GM12878 (cell line): ENCODE results near the gene RFLNA. TPM values are rescaled to one million over a fixed set of nuclear protein-coding genes. Genes with fewer than 3 reads are reported as not detected.

Source experiments
- ATAC-seq: fragments of 200-7000 bp; cut with Tn5 transposase; 3 replicates; pipeline ENCODE4 v1.9.1; 2020; ENCODE audit warnings: mild to moderate bottlenecking, moderate library complexity
- BruUV-seq: library from RNA; stranded (reverse); fragments of 400-500 nt; replicated peaks from 2 replicates; lab custom pipeline; 2021; lab: Mats Ljungman, UMichigan
- CTCF ChIA-PET: fragments of 300-600 bp; sonication (Branson Sonifier 250); formaldehyde crosslinking; extraction: SDS; loops from one replicate; lab custom pipeline; 2021; ENCODE audit warnings: inconsistent platforms; lab: Yijun Ruan, JAX
- POLR2A ChIA-PET: fragments of 350-600 bp; formaldehyde crosslinking; extraction: SDS; loops from one replicate; lab custom pipeline; 2021; ENCODE audit warnings: inconsistent platforms; lab: Charles Lee
- RAD21 ChIA-PET: fragments of 300-600 bp; sonication (Branson Sonifier 250); formaldehyde crosslinking; loops from one replicate; lab custom pipeline; 2023; ENCODE audit warnings: antibody characterized with exemption; ENCODE audit not compliant: unreplicated experiment; lab: Charles Lee
- SMC1A ChIA-PET: fragments of 300-600 bp; sonication (Branson Sonifier 250); formaldehyde crosslinking; loops from one replicate; lab custom pipeline; 2023; ENCODE audit not compliant: unreplicated experiment, uncharacterized antibody; lab: Charles Lee
- DNase-seq: peaks from one replicate; pipeline ENCODE4 v3.0.0-alpha.2; 2011; ENCODE audit warnings: low read depth, low spot score
- FAIRE-seq: peaks from 3 replicates; lab custom pipeline; 2011; peaks lifted over from hg19 to GRCh38; lab: Jason Lieb, UNC
- H2AFZ ChIP-seq: 2 replicates; pipeline ENCODE4 v1.6.0; 2011; ENCODE audit warnings: low read depth, low read length, control low read depth; ENCODE audit not compliant: control insufficient read depth
- H3K27ac ChIP-seq: 2 replicates; pipeline ENCODE4 v1.5.1; 2011; ENCODE audit warnings: control low read depth; ENCODE audit not compliant: control insufficient read depth, insufficient read depth
- H3K27me3 ChIP-seq, 2 experiments: replicated peaks in 1 of 2; 2 replicates each; pipeline versions ENCODE4 v1.6.0 to v1.6.1; 2011; ENCODE audit warnings: low read length in 1 of 2; ENCODE audit not compliant: control insufficient read depth in 2 of 2, insufficient read depth in 2 of 2
- H3K36me3 ChIP-seq, 2 experiments: 2 replicates each; pipeline ENCODE4 v1.5.1; 2011; ENCODE audit warnings: low read length in 1 of 2; ENCODE audit not compliant: control insufficient read depth in 2 of 2, insufficient read depth in 2 of 2
- H3K4me1 ChIP-seq: 2 replicates; pipeline ENCODE4 v1.6.1; 2011; ENCODE audit warnings: mild to moderate bottlenecking, low read length, moderate library complexity, mixed read lengths; ENCODE audit not compliant: control insufficient read depth, insufficient read depth
- H3K4me2 ChIP-seq: 2 replicates; pipeline ENCODE4 v1.6.0; 2011; ENCODE audit warnings: control low read depth; ENCODE audit not compliant: control insufficient read depth, insufficient read depth
- H3K4me3 ChIP-seq: fragments of 200-600 bp; sonication (generic); 2 replicates; pipeline ENCODE4 v1.5.1; 2016
- H3K79me2 ChIP-seq: 2 replicates; pipeline ENCODE4 v1.6.0; 2011; ENCODE audit warnings: low read length; ENCODE audit not compliant: control insufficient read depth, insufficient read depth
- H3K9ac ChIP-seq: 2 replicates; pipeline ENCODE4 v1.8.0; 2011; ENCODE audit warnings: low read length, control low read depth, mixed read lengths; ENCODE audit not compliant: control insufficient read depth, insufficient read depth
- H3K9me3 ChIP-seq: replicated peaks from 3 replicates; pipeline ENCODE4 v1.5.1; 2011; ENCODE audit warnings: mild to moderate bottlenecking, low read length; ENCODE audit not compliant: control insufficient read depth, insufficient read depth
- H4K20me1 ChIP-seq: 2 replicates; pipeline ENCODE4 v1.6.0; 2011; ENCODE audit not compliant: control insufficient read depth, insufficient read depth
- ATF7 ChIP-seq: fragments of 450-650 bp; IDR thresholded peaks from 2 replicates; pipeline ENCODE4 v1.6.1; 2016; ENCODE audit warnings: low read depth, mild to moderate bottlenecking
- CBFB ChIP-seq: IDR thresholded peaks from 2 replicates; pipeline ENCODE4 v1.6.1; 2016; ENCODE audit warnings: antibody characterized with exemption, low read depth
- FOXM1 ChIP-seq: IDR thresholded peaks from 2 replicates; pipeline ENCODE4 v1.6.1; 2012; ENCODE audit warnings: low read depth, mild to moderate bottlenecking, inconsistent platforms, low read length, moderate library complexity
- JUND ChIP-seq: IDR thresholded peaks from 2 replicates; pipeline ENCODE4 v1.6.1; 2012; ENCODE audit warnings: low read depth, mild to moderate bottlenecking, low read length, improper control_type of control experiment, moderate library complexity
- NR2C1 ChIP-seq: fragments of 450-650 bp; IDR thresholded peaks from 2 replicates; pipeline ENCODE4 v1.6.1; 2017; ENCODE audit warnings: antibody characterized with exemption, mild to moderate bottlenecking, moderate library complexity
- POU2F2 ChIP-seq: IDR thresholded peaks from 3 replicates; pipeline ENCODE4 v1.6.1; 2011; ENCODE audit warnings: low read depth, mild to moderate bottlenecking, low read length, borderline replicate concordance
- RBBP5 ChIP-seq: fragments of 200-600 bp; sonication (generic); conservative IDR thresholded peaks from 2 replicates; pipeline ENCODE4 v1.6.1; 2016
- TBL1XR1 ChIP-seq: IDR thresholded peaks from 2 replicates; pipeline ENCODE4 v1.6.1; 2012; ENCODE audit warnings: low read depth, low read length, improper control_type of control experiment
- WGBS: methylation state at CpG from one replicate; pipeline ENCODE4 v1.1.6; 2016; ENCODE audit warnings: low lambda C conversion rate; ENCODE audit not compliant: insufficient replicate concordance, insufficient coverage; ENCODE audit errors: missing lambda C conversion rate; 5-methylcytosine and 5-hydroxymethylcytosine counted together
- in situ Hi-C: fragments of 300-500 bp; cut with MboI; formaldehyde crosslinking; loops from 9 replicates; pipeline ENCODE4 v1.14.3; 2018; ENCODE audit warnings: mixed read lengths
- intact Hi-C: fragments of 100-400 bp; cut with micrococcal nuclease; formaldehyde crosslinking; loops from one replicate; pipeline ENCODE4 v1.14.2; 2022; ENCODE audit not compliant: unreplicated experiment
- polyA plus RNA-seq, 11 experiments: library from polyadenylated mRNA; depleted of rRNA in 4 of 11; unstranded in 6 of 11; stranded (reverse) in 5 of 11; fragments of >200 nt; fragmentation: Nextera tagmentation in 4 of 11; fragmentation: Illumina TruSeq in 1 of 11; extraction: Ambion mirVana in 4 of 11; extraction: Trizol in 1 of 11; gene quantifications; 1 replicate in 1 of 11; 2 replicates in 10 of 11; pipeline versions ENCODE4 v1.2.1 to v1.2.3, GENCODE V29; 2011 to 2016; ENCODE audit warnings: inconsistent platforms in 2 of 11, missing spikeins in 2 of 11, low read depth in 1 of 11
- total RNA-seq, 4 experiments: library from RNA; depleted of rRNA in 3 of 4; stranded (reverse); fragments of >200 nt in 3 of 4; fragmentation: Illumina TruSeq in 1 of 4; extraction: Trizol in 1 of 4; gene quantifications; 2 replicates each; pipeline versions ENCODE4 v1.2.1 to v1.2.3, GENCODE V29; 2013 to 2021
- TF ChIP-seq, protein P1 (sequence below): fragments of 150-350 bp; IDR thresholded peaks from 2 replicates; pipeline ENCODE4 v1.6.1; 2014; ENCODE audit warnings: mild to moderate bottlenecking, low read depth, low read length
- TF ChIP-seq, protein P2 (sequence below): fragments of 450-650 bp; IDR thresholded peaks from 2 replicates; pipeline ENCODE4 v1.6.1; 2016; ENCODE audit warnings: mild to moderate bottlenecking, moderate library complexity, borderline replicate concordance
- TF ChIP-seq, protein P3 (sequence below): fragments of 450-650 bp; formaldehyde crosslinking; IDR thresholded peaks from 2 replicates; pipeline ENCODE4 v1.4.0; 2020; ENCODE audit warnings: mild to moderate bottlenecking, moderate library complexity

RFLNA gene
- total and polyA plus RNA-seq, 10 of the 15 experiments (the other 5 are each of a cell fraction or from before 2014, with no cell fraction given): 0.08 TPM; not detected in 9

DNA sequence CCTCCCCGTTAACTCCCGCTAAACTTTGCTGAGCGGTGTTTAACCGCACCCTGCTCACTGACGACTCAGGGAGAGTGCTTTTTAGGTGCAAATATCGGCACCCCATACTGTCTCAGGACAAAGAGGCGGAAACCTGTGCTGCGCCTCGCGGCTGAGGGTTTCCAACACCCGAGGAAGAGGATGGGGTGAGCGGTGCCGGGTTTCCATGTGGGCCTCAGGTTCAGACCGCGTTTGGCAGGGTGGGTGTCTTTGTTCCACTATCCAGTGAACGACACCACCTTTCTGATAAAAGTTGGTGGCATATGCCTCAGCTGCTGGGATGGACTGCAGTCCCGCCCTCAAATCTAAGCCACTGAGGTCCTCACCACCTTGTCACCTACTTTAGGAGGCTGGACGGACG lies 3.0 kb downstream of the RFLNA start:
- WGBS: 48% methylated on average over 14 of the region's 19 CpGs
- RAD21 ChIA-PET: no interaction called here

More for the DNA sequence above, 3.0 kb downstream of the RFLNA start:
- no peaks in the 10 kb centered on the region for H3K4me1 ChIP-seq
- ATAC-seq (no peak), FAIRE-seq (no peak), DNase-seq (no peak)
- H3K9ac ChIP-seq: no peak overlapping the region
- ChIA-PET CTCF (no interaction called here), POLR2A (no interaction called here), SMC1A (no interaction called here)
- H2AFZ ChIP-seq: no peak overlapping the region
- intact Hi-C loops: no loop called here
- TF ChIP-seq TBL1XR1: no peak
- TF ChIP-seq RBBP5: no peak
- no peak for TF ChIP-seq JUND
- TF ChIP-seq, protein P1, sequence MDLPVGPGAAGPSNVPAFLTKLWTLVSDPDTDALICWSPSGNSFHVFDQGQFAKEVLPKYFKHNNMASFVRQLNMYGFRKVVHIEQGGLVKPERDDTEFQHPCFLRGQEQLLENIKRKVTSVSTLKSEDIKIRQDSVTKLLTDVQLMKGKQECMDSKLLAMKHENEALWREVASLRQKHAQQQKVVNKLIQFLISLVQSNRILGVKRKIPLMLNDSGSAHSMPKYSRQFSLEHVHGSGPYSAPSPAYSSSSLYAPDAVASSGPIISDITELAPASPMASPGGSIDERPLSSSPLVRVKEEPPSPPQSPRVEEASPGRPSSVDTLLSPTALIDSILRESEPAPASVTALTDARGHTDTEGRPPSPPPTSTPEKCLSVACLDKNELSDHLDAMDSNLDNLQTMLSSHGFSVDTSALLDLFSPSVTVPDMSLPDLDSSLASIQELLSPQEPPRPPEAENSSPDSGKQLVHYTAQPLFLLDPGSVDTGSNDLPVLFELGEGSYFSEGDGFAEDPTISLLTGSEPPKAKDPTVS: no peak
- TF ChIP-seq NR2C1: no peak
- TF ChIP-seq, protein P2, sequence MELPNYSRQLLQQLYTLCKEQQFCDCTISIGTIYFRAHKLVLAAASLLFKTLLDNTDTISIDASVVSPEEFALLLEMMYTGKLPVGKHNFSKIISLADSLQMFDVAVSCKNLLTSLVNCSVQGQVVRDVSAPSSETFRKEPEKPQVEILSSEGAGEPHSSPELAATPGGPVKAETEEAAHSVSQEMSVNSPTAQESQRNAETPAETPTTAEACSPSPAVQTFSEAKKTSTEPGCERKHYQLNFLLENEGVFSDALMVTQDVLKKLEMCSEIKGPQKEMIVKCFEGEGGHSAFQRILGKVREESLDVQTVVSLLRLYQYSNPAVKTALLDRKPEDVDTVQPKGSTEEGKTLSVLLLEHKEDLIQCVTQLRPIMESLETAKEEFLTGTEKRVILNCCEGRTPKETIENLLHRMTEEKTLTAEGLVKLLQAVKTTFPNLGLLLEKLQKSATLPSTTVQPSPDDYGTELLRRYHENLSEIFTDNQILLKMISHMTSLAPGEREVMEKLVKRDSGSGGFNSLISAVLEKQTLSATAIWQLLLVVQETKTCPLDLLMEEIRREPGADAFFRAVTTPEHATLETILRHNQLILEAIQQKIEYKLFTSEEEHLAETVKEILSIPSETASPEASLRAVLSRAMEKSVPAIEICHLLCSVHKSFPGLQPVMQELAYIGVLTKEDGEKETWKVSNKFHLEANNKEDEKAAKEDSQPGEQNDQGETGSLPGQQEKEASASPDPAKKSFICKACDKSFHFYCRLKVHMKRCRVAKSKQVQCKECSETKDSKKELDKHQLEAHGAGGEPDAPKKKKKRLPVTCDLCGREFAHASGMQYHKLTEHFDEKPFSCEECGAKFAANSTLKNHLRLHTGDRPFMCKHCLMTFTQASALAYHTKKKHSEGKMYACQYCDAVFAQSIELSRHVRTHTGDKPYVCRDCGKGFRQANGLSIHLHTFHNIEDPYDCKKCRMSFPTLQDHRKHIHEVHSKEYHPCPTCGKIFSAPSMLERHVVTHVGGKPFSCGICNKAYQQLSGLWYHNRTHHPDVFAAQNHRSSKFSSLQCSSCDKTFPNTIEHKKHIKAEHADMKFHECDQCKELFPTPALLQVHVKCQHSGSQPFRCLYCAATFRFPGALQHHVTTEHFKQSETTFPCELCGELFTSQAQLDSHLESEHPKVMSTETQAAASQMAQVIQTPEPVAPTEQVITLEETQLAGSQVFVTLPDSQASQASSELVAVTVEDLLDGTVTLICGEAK: no peak
- TF ChIP-seq FOXM1: no peak
- no peak for TF ChIP-seq POU2F2
- TF ChIP-seq, protein P3, sequence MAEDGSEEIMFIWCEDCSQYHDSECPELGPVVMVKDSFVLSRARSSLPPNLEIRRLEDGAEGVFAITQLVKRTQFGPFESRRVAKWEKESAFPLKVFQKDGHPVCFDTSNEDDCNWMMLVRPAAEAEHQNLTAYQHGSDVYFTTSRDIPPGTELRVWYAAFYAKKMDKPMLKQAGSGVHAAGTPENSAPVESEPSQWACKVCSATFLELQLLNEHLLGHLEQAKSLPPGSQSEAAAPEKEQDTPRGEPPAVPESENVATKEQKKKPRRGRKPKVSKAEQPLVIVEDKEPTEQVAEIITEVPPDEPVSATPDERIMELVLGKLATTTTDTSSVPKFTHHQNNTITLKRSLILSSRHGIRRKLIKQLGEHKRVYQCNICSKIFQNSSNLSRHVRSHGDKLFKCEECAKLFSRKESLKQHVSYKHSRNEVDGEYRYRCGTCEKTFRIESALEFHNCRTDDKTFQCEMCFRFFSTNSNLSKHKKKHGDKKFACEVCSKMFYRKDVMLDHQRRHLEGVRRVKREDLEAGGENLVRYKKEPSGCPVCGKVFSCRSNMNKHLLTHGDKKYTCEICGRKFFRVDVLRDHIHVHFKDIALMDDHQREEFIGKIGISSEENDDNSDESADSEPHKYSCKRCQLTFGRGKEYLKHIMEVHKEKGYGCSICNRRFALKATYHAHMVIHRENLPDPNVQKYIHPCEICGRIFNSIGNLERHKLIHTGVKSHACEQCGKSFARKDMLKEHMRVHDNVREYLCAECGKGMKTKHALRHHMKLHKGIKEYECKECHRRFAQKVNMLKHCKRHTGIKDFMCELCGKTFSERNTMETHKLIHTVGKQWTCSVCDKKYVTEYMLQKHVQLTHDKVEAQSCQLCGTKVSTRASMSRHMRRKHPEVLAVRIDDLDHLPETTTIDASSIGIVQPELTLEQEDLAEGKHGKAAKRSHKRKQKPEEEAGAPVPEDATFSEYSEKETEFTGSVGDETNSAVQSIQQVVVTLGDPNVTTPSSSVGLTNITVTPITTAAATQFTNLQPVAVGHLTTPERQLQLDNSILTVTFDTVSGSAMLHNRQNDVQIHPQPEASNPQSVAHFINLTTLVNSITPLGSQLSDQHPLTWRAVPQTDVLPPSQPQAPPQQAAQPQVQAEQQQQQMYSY (CRISPR knock-in tag): no peak
- no peak for TF ChIP-seq CBFB
- no peak for TF ChIP-seq ATF7
- H4K20me1 ChIP-seq: no peaks in the 10 kb centered on the region
- H3K79me2 ChIP-seq: no peaks in the 10 kb centered on the region
- H3K36me3 ChIP-seq: no peaks in the 10 kb centered on the region
- no peak overlapping the region for H3K4me2 ChIP-seq
- in situ Hi-C loops: no loop called here
- H3K9me3 ChIP-seq: no peaks in the 10 kb centered on the region
- H3K4me3 ChIP-seq: no peak overlapping the region
- no TSS peak for BruUV-seq
- peaks cover 6 to 13% of the 10 kb centered on the region in 2 experiments for H3K27me3 ChIP-seq
- no peak overlapping the region for H3K27ac ChIP-seq
